OCI-LY7 (cell line): ENCODE measurements around the gene HMGB1. TPM values are rescaled to one million over a fixed set of nuclear protein-coding genes. Genes with fewer than 3 reads are reported as not detected.

ENCODE experiments used
- BruUV-seq: library from RNA; stranded (reverse); fragments of 400-500 nt; replicated peaks from 2 replicates; lab custom pipeline; 2021; lab: Mats Ljungman, UMichigan
- CTCF ChIA-PET: fragments of 300-600 bp; sonication (Branson Sonifier 250); formaldehyde crosslinking; loops from one replicate; lab custom pipeline; 2022; ENCODE audit warnings: antibody characterized with exemption; ENCODE audit not compliant: unreplicated experiment; lab: Charles Lee
- POLR2A ChIA-PET: fragments of 300-600 bp; sonication (Branson Sonifier 250); formaldehyde crosslinking; loops from one replicate; lab custom pipeline; 2022; ENCODE audit warnings: antibody characterized with exemption; lab: Charles Lee
- DNase-seq: peaks from one replicate; pipeline ENCODE4 v3.0.0-alpha.2; 2015; ENCODE audit warnings: low spot score
- H2AFZ ChIP-seq: fragments of 200-600 bp; sonication (generic), shearing (Covaris generic); 2 replicates; pipeline ENCODE4 v1.6.1; 2014; ENCODE audit warnings: mild to moderate bottlenecking, antibody characterized with exemption, low read length, moderate library complexity
- H3K27ac ChIP-seq: fragments of 200-600 bp; sonication (generic); 2 replicates; pipeline ENCODE4 v1.5.1; 2014; ENCODE audit warnings: mixed run types, low read depth, mild to moderate bottlenecking, moderate library complexity, low read length, inconsistent platforms; ENCODE audit not compliant: poor library complexity, severe bottlenecking
- H3K36me3 ChIP-seq: fragments of 200-600 bp; sonication (generic); 2 replicates; pipeline ENCODE4 v1.6.1; 2014; ENCODE audit warnings: mild to moderate bottlenecking, antibody characterized with exemption, low read length, moderate library complexity, mixed read lengths; ENCODE audit not compliant: insufficient read depth
- H3K4me1 ChIP-seq: fragments of 200-600 bp; sonication (generic); 2 replicates; pipeline ENCODE4 v1.5.1; 2014; ENCODE audit warnings: mild to moderate bottlenecking, low read length; ENCODE audit not compliant: insufficient read depth, poor library complexity, severe bottlenecking
- H3K4me2 ChIP-seq: fragments of 200-600 bp; sonication (generic); 2 replicates; pipeline ENCODE4 v1.6.1; 2014; ENCODE audit warnings: mild to moderate bottlenecking, low read length
- H3K4me3 ChIP-seq: fragments of 200-600 bp; sonication (generic); 2 replicates; pipeline ENCODE4 v1.5.1; 2014; ENCODE audit warnings: mild to moderate bottlenecking, low read depth, low read length; ENCODE audit not compliant: poor library complexity, severe bottlenecking
- H3K79me2 ChIP-seq: fragments of 200-600 bp; sonication (generic); 2 replicates; pipeline ENCODE4 v1.6.1; 2016; ENCODE audit warnings: low read depth, mild to moderate bottlenecking, low read length, moderate library complexity, mixed read lengths; ENCODE audit not compliant: insufficient read depth
- H3K9me2 ChIP-seq: fragments of 200-600 bp; sonication (generic); 2 replicates; pipeline ENCODE4 v1.6.1; 2016; ENCODE audit warnings: mild to moderate bottlenecking, low read length, mixed read lengths; ENCODE audit not compliant: insufficient read depth
- H3K9me3 ChIP-seq: fragments of 200-600 bp; sonication (generic); 2 replicates; pipeline ENCODE4 v1.6.1; 2014; ENCODE audit warnings: mild to moderate bottlenecking, mixed run types, low read length, mixed read lengths
- H4K20me1 ChIP-seq: fragments of 200-600 bp; sonication (generic); 2 replicates; pipeline ENCODE4 v1.6.1; 2014; ENCODE audit warnings: mild to moderate bottlenecking, antibody characterized with exemption, low read length, moderate library complexity, mixed read lengths; ENCODE audit not compliant: insufficient read depth
- CTCF ChIP-seq: fragments of 200-600 bp; sonication (generic); conservative IDR thresholded peaks from 2 replicates; pipeline ENCODE4 v1.5.1; 2014; ENCODE audit warnings: mild to moderate bottlenecking, antibody characterized with exemption, low read length, moderate library complexity, mixed read lengths
- EZH2phosphoT487 ChIP-seq: fragments of 200-600 bp; sonication (generic); IDR thresholded peaks from 2 replicates; pipeline ENCODE4 v1.6.1; 2018; ENCODE audit warnings: low read depth, borderline replicate concordance, mild to moderate bottlenecking, mixed run types, antibody characterized with exemption, low read length, moderate library complexity, mixed read lengths
- intact Hi-C: fragments of 100-400 bp; cut with micrococcal nuclease; formaldehyde crosslinking; loops from one replicate; pipeline ENCODE4 v1.10.0; 2022; ENCODE audit not compliant: unreplicated experiment
- total RNA-seq, 2 experiments: library from RNA; depleted of rRNA in 1 of 2; stranded (reverse); fragments of >200 nt in 1 of 2; shearing (Covaris generic) in 1 of 2; gene quantifications; 2 replicates each; pipeline ENCODE4 v1.2.3, GENCODE V29; 2014 to 2022

The HMGB1 gene
- total RNA-seq, 2 experiments from 2014 or later, result 1,114 to 1,288 TPM

- CTCF ChIA-PET, result no interaction called here
Measured at GRCh38 chr13:30510091-30510490, 44.4 kb upstream of the HMGB1 start.

GRCh38 chr13:30509254-30510050, 43.7 kb upstream of the HMGB1 start:
- Histone ChIP-seq H3K4me3 (no peak overlapping the region), H3K79me2 (no peaks in the 10 kb centered on the region), H4K20me1 (no peaks in the 10 kb centered on the region), H3K27ac (no peak overlapping the region), H3K4me2 (no peak overlapping the region), H3K4me1 (no peaks in the 10 kb centered on the region), H2AFZ (no peak overlapping the region), H3K9me2 (no peaks in the 10 kb centered on the region), H3K9me3 (no peaks in the 10 kb centered on the region), H3K36me3 (no peaks in the 10 kb centered on the region)
- DNase-seq, result no peak
- intact Hi-C loops, result no loop called here
- CTCF ChIA-PET, result no interaction called here
- BruUV-seq, result no TSS peak
- TF ChIP-seq CTCF (no peak), EZH2phosphoT487 (no peak)
- POLR2A ChIA-PET, result interaction anchor here (1.1 kb wide), 1 partner anchor 9 kb away, joined by 3 read pairs; no protein-coding TSS in a partner anchor

More at GRCh38 chr13:30510091-30510490, 44.4 kb upstream of the HMGB1 start:
- intact Hi-C loops, result no loop called here
- BruUV-seq, result no TSS peak
- TF ChIP-seq EZH2phosphoT487, result no peak
- H3K36me3 ChIP-seq, result no peaks in the 10 kb centered on the region
- DNase-seq, result no peak
- no peak overlapping the region for H3K4me2 ChIP-seq
- no peaks in the 10 kb centered on the region for H3K4me1 ChIP-seq
- POLR2A ChIA-PET, result interaction anchor here (0.7 to 1.1 kb wide), 2 partner anchors 10 to 33 kb away, joined by 3 read pairs; no protein-coding TSS in a partner anchor
- no peak overlapping the region for H2AFZ ChIP-seq
- H3K4me3 ChIP-seq, result no peak overlapping the region
- no peak overlapping the region for H3K27ac ChIP-seq
- H3K79me2 ChIP-seq, result no peaks in the 10 kb centered on the region
- H3K9me2 ChIP-seq, result no peaks in the 10 kb centered on the region
- H3K9me3 ChIP-seq, result no peaks in the 10 kb centered on the region
- H4K20me1 ChIP-seq, result no peaks in the 10 kb centered on the region

- intact Hi-C loops, result no loop called here
- no peak overlapping the region for H3K27ac ChIP-seq
- H3K9me3 ChIP-seq, result no peaks in the 10 kb centered on the region
- H2AFZ ChIP-seq, result 0 out of 2 replicates have a peak overlapping the region, but pooled peaks have one; percentile 5
- H3K4me1 ChIP-seq, result no peaks in the 10 kb centered on the region
- H3K4me2 ChIP-seq, result no peak overlapping the region
- H3K79me2 ChIP-seq, result no peaks in the 10 kb centered on the region
- ChIA-PET POLR2A (interaction anchor here (0.5 to 1.2 kb wide), 7 partner anchors 10 to 672 kb away, joined by 3 to 5 read pairs (median 3); no protein-coding TSS in a partner anchor), CTCF (interaction anchor here (0.6 kb wide), 1 partner anchor 17 kb away, joined by 5 read pairs; no protein-coding TSS in a partner anchor)
- no TSS peak for BruUV-seq
- DNase-seq, result no peak
- H3K36me3 ChIP-seq, result no peaks in the 10 kb centered on the region
- H3K9me2 ChIP-seq, result no peaks in the 10 kb centered on the region
- TF ChIP-seq CTCF, result no peak
- TF ChIP-seq EZH2phosphoT487, result no peak
- H4K20me1 ChIP-seq, result no peaks in the 10 kb centered on the region
- H3K4me3 ChIP-seq, result no peak overlapping the region
Measured at GRCh38 chr13:30504081-30504480, 38.3 kb upstream of the HMGB1 start.
